IPS-11a (cell line): ENCODE measurements around the gene HDAC4.

Source experiments
- H3K4me3 ChIP-seq: one replicate; pipeline ENCODE4 v1.5.1; 2013; ENCODE audit warnings: low read depth, low read length, control low read depth

The HDAC4 gene

DNA sequence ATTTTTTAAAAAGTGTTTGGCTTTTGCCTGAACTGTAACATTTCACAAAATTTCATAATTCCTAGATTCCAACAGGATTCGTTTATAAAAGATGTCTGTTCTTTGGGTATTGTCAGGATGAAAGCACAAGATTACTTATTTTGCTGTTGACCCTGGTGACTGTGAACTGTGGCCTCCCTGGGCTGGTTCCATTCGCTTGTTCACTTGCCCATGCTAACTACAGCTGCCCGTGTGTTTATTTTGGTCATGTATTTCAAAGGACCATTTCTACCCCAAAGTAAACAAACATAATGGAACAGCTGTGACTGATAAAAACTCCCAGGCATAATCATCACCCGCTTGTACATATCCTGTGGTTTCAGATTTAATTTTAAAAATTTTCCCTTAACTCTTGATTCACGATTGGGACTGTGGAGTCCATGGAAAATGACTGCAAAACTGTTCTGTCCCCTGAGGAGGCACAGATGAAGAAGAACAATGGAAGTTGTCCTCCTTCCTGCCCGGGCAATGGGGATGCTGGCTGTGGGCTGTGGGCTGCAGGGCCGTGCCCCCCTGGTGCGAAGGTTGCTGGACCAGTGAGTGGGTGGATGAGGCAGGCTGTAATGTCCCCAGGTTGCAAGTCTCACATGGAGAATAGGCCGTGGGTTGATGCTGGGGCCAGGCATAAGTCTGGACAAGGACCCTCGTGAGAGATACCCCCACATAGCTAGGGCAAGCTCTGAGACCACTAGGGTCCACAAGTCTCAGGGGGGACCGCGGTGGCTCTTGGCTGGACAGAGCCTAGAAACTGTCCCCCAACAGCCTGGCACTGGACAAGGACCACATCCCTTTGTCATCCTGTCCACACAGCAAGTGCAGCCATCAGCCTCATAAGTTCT, 28.9 kb upstream of the HDAC4 start:
- no peak overlapping the region for H3K4me3 ChIP-seq

DNA sequence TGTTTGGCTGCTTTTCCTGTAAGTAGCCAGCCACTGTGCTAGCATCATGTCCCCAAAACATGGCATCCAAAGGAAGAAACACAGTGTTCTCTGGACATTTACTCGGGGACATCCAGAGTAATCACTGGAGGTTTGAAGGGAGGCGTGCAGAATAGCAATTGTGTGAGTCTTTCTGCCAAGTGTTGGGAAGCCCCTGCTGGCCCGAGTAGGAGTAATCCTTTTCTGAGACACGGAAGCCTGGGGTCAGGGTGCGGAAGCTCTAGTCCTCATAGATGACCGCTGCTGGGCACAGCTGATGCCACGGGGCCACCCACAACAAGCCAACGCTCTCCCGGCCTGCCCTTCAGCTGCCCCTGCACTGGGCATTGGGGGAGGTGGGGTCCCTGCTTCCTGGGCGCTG, 24.8 kb upstream of the HDAC4 start:
- no peak overlapping the region for H3K4me3 ChIP-seq

DNA sequence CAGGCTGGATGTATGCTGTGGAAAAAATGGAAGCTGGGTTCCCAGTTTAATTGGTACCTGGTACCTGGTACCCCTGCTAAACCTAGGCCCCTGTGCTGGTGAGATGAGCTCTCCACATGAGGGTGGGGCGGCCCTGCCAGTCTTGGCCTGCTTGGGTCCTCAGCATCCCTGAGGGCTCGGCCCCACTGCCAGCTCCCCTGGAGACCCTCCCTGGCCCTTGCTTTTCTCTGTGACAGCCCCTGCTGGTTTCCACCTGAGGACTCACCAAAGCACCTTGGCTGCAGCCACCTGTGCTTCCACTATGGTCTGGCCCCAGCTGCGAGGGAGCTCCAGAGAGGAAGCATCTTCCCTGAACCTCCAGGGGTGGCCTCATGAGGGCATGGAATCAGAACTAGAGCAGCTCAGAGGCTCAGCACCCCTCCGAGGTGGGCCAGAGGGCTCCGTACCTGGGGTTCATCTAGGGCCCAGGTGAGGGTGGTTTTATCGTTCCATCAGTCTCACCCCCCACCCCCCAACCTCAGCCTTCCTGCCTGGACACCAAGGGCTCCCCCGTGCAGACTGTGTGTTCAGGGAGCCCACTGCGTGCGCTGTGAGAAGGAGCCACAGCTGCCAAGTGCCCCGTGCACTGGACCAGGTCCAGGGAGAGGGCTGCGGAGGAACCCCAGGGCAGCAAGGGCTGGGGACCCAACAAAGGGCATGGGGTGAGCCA, 23.7 kb upstream of the HDAC4 start:
- no peak overlapping the region for H3K4me3 ChIP-seq

DNA sequence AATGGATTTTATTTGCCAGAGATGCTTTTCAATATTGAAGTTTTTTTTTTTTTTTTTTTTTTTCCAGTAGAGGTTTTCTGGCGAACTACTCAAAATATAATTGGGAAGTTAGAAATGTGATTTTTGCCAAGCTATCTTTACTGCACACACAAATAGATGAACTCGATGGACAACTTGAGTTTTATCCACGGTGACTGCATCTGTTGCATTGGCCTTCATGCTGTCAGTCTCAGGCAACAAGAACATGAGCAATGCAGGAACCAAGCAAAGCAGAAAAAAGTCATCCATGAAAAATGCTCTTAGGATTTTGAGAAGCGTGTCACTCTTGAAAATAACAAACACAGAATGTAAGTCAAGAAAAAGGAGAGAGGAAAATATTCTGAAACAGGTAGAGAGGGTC, 22.7 kb upstream of the HDAC4 start:
- no peak overlapping the region for H3K4me3 ChIP-seq

- H3K4me3 ChIP-seq = no peak overlapping the region
Observed at GRCh38 chr2:239421851-239422250, 21.0 kb upstream of the HDAC4 start.

GRCh38 chr2:239420082-239420481, 19.3 kb upstream of the HDAC4 start:
- no peak overlapping the region for H3K4me3 ChIP-seq

GRCh38 chr2:239418918-239419317, 18.1 kb upstream of the HDAC4 start:
- H3K4me3 ChIP-seq = no peak overlapping the region

DNA sequence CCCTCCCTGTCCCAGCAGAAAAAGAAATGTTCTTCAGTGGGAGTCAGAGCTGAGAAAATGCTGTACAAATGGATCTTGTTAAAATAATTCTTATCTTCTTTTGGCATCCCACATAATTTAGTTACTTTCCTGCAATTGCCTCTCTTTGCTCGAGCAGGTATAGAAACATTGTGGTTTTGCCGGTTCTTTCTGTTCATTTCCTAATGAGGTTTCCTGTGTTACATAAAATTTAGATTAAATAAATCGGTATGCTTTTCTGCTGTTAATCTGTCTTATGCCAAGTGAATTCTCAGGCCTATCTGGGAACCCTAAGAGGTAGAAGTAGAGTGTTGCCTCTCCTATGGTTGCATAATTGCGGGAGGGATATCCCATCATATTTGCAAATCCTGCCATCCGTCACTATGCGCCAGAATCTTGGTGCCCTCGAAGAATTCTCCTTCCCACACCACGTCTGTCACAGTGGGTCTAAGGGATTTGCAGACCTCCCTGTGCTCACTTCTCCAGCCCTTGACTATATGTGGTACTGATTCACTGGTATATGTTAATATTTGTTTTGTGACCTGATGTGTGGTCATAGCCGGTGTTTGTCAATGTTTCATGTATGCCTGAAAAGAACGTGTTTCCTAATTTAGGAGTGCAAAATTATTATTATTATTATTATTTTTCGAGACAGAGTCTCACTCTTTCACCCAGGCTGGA, 12.2 kb upstream of the HDAC4 start:
- H3K4me3 ChIP-seq = no peak overlapping the region

DNA sequence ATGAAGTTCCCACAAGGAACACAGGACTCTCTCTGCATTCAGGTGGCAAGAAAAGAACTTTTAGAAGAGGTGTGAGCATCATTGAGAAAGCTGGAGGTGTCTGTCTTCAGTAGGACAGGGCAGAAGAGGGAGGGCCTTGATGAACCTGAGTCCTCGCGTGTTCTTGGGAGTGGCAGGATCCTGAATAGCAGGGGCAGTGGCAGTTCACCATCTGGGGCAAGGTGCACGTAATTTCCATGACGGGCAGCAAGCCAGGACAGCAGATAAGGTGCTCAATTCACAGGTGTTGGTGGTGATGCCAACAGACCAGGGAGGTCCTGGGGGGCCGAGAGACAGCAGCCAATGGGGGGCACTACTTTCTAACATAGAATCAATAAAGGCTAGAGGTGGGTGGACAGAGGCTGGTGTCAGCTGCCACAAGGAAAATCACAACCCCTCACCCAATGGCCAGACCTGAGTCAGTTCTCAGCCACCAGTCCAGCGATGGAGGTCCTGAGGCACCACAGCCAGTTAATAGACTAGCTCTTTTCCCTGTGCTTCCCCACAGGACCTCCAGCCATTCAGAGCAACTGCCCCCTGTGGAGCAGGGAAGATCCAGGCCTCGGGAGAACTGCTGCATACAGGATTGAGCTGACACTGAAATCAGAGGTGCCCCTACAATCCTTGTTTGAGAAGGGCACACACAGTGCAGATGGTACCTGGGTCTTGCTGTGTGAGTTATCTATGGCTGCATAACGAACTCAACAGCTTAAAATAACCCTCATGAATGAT, 10.9 kb upstream of the HDAC4 start:
- no peak overlapping the region for H3K4me3 ChIP-seq

- H3K4me3 ChIP-seq = no peak overlapping the region
Observed at GRCh38 chr2:239411117-239411516, 10.3 kb upstream of the HDAC4 start.

GRCh38 chr2:239409976-239410375, 9.2 kb upstream of the HDAC4 start:
- H3K4me3 ChIP-seq = no peak overlapping the region

GRCh38 chr2:239407112-239407511, 6.3 kb upstream of the HDAC4 start:
- no peak overlapping the region for H3K4me3 ChIP-seq

DNA sequence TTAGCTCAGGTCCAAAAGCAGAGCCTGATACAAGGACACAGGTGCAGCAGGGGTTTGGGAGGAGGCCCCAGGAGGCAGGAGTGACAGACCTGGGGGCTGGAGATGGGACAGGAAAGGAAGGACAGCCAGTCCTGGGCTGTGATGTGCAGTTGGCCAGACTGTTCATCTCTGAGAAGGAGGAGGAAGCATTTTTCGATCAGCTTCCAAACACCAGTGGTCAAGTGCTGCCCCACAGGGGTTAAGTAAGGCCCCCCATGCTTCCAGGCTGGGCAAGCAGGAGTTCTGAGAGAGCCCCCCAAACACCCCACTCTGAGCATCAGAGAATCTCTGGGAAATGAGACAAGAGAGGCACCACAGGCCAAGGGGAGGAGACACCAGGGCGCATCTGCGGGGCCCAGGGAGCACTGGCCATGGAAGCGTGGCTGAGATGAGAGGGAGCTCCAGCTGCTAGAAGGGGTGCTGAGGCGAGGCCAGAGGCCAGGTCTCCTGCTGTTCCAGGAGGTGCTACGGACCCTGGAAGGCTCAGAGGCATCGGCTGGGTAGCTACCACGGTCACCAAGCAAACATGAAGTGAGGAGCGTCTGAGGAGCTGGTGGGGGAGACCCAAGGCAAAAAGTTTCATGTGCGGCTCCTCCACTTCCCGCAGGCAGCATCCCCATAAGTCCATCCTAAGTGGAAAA, 5.6 kb upstream of the HDAC4 start:
- no peak overlapping the region for H3K4me3 ChIP-seq

- H3K4me3 ChIP-seq = no peak overlapping the region
Observed at GRCh38 chr2:239405071-239405470, 4.3 kb upstream of the HDAC4 start.

GRCh38 chr2:239402666-239403065, 1.8 kb upstream of the HDAC4 start:
- H3K4me3 ChIP-seq = no peak overlapping the region

- peak overlapping the region; percentile 90 for H3K4me3 ChIP-seq
Observed at GRCh38 chr2:239401881-239402233, 1.0 kb upstream of the HDAC4 start.

GRCh38 chr2:239401067-239401880, 454 bp upstream of the HDAC4 start:
- peak overlapping the region; percentile 90 for H3K4me3 ChIP-seq

DNA sequence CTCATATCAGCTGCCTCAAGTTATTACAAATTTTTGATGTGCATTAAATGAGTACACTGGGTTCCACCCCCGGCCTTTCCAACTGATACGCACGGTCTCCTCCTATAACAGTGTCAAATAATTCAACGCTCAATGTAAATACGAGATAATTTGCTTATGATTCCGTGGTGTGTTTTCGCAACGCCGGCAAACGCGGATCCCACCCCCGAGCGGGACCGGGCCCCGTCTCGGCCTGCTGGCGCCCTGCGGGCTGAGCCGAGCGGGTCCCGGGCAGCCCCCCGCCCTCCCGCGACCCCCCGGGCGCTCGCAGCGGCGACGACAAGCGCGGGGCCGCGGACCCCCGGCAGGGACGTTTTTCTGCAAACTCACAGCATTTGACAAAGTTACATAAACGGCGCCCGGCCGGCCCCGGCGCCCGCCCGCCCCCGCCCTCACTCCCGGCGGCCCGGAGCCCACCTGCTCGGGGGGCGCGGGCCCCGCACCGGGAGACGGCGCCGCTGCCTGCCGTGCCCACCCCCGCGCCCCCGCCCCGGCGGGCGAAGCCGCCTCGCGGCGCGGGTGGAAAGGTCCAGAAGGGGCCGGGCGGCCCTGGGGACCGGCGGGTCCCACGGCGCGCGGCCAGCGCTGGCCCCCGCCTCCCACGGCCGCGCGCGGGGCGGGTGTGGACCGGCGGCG, 762 bp downstream of the HDAC4 start:
- H3K4me3 ChIP-seq = peak overlapping the region; percentile 46

DNA sequence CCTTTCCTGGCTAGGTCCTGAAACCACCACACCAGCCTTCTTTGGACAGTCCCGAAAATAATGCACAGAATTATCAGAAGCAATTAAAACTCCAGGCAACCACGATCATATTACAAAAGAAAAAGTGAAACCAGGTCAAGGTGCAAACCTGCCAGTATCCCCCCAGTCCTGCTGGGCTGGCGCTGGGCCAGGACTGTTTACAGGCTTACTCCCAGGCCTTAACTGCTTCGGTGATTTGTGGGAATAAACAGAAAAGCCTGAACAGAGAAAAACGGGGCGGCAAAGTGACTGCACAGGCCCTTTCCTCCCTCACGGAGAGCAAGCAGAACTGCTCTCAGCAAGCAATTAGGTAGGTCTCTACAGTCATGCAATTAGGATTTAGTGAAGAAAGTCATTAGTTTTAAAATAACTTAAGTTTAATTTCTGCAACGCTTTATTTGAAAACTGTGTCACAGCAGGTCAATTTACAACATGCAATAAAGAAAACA, 1.3 kb downstream of the HDAC4 start:
- peak overlapping the region; percentile 46 for H3K4me3 ChIP-seq
